DND-41 (cell line): ENCODE data around the gene TIPRL.

Experiments used
- EZH2 ChIP-seq: IDR thresholded peaks from 3 replicates; pipeline ENCODE4 v1.6.1; 2012; ENCODE audit warnings: borderline replicate concordance, low read depth, mild to moderate bottlenecking, moderate library complexity, low read length, inconsistent platforms; ENCODE audit not compliant: severe bottlenecking
- TF ChIP-seq, protein P1 (sequence below): IDR thresholded peaks from 2 replicates; pipeline ENCODE4 v1.5.1; 2012; ENCODE audit warnings: borderline replicate concordance, low read length, moderate library complexity, mild to moderate bottlenecking; ENCODE audit not compliant: poor library complexity, severe bottlenecking; ENCODE audit errors: extremely low read depth

DNA sequence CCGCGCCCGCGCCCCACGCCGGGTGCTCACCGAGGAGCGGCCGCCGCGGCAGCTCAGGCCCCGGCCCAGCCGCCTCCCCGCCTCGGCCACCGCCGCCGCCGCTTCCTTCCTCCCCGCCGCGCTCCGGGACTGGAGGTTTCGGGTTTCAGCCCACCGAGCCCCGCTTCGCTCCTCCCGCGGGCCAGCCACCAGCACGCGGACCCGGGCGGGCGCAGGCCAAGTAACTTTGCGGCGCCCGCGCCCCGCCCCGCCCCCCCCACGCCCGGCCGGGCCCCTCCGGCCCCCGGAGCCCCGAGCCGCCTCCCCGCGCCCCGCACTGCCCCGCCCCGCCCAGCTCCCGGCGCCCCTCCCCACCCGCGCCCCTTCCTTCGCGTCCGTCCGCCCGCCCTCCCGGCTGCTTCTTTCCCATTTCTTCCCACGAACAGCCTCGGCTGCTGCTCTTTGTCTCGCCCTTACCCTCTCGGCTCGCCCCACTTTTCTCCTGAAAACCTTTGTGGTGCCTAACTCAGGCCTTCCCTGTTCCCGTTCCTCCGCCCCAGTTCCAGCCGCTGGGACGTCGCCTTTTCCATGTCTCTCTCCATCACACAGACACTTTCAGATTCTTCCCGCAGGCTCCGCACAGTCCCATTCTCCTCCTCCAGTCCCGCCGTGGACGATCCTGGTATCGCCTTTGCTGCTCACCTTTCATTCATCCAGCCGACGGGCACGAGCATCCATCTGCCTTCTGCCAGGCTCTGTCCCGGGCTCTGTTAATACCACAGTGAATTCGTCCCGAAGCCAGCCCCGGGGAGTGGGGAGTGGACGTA is 41.9 kb upstream of the TIPRL start, which contains the start of gene GPR161:
- TF ChIP-seq, protein P1, sequence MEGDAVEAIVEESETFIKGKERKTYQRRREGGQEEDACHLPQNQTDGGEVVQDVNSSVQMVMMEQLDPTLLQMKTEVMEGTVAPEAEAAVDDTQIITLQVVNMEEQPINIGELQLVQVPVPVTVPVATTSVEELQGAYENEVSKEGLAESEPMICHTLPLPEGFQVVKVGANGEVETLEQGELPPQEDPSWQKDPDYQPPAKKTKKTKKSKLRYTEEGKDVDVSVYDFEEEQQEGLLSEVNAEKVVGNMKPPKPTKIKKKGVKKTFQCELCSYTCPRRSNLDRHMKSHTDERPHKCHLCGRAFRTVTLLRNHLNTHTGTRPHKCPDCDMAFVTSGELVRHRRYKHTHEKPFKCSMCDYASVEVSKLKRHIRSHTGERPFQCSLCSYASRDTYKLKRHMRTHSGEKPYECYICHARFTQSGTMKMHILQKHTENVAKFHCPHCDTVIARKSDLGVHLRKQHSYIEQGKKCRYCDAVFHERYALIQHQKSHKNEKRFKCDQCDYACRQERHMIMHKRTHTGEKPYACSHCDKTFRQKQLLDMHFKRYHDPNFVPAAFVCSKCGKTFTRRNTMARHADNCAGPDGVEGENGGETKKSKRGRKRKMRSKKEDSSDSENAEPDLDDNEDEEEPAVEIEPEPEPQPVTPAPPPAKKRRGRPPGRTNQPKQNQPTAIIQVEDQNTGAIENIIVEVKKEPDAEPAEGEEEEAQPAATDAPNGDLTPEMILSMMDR: no peak
- TF ChIP-seq EZH2: no peak
